GF-D8 (cell line): Measurements from ENCODE around the gene GPR137C.
"Not testable (repeated sequence)": the region's sequence is repeated elsewhere in the genome, so short reads cannot be mapped to it uniquely, and the experiment has no call there.

Experiments used
- DNase-seq: peaks from one replicate; lab custom pipeline; 2025; lab: John Stamatoyannopoulos, UW

The GPR137C gene

GRCh38 chr14:52563120-52563519 is 10.5 kb downstream of the GPR137C start:
- no peak for DNase-seq

GRCh38 chr14:52568454-52568853 is 15.8 kb downstream of the GPR137C start:
- not testable (repeated sequence) for DNase-seq

- no peak for DNase-seq
Measured at GRCh38 chr14:52575858-52576257, 23.2 kb downstream of the GPR137C start.

- no peak for DNase-seq
Measured at GRCh38 chr14:52583544-52583943, 30.9 kb downstream of the GPR137C start.

GRCh38 chr14:52589646-52590045 is 37.0 kb downstream of the GPR137C start:
- no peak for DNase-seq

GRCh38 chr14:52590318-52590717 is 37.7 kb downstream of the GPR137C start:
- no peak for DNase-seq

- no peak for DNase-seq
Measured at GRCh38 chr14:52596320-52596719, 43.7 kb downstream of the GPR137C start.

GRCh38 chr14:52596861-52597260 is 44.2 kb downstream of the GPR137C start:
- no peak for DNase-seq

GRCh38 chr14:52598568-52598967 is 45.9 kb downstream of the GPR137C start:
- no peak for DNase-seq

- no peak for DNase-seq
Measured at GRCh38 chr14:52599974-52600373, 47.3 kb downstream of the GPR137C start.

- DNase-seq, result no peak
Measured at GRCh38 chr14:52602131-52602530, 49.5 kb downstream of the GPR137C start.

GRCh38 chr14:52607061-52607460 is 54.4 kb downstream of the GPR137C start:
- no peak for DNase-seq

- no peak for DNase-seq
Measured at GRCh38 chr14:52609445-52610044, 56.9 kb downstream of the GPR137C start.

GRCh38 chr14:52610187-52610586 is 57.6 kb downstream of the GPR137C start:
- no peak for DNase-seq

GRCh38 chr14:52618602-52619001 is 66.0 kb downstream of the GPR137C start:
- no peak for DNase-seq

- DNase-seq, result no peak
Measured at GRCh38 chr14:52619687-52620086, 67.1 kb downstream of the GPR137C start.

GRCh38 chr14:52640137-52640536 is 87.5 kb downstream of the GPR137C start:
- no peak for DNase-seq

GRCh38 chr14:52641745-52642144 is 89.1 kb downstream of the GPR137C start:
- DNase-seq, result no peak

GRCh38 chr14:52649511-52649910 is 96.9 kb downstream of the GPR137C start:
- DNase-seq, result no peak

- DNase-seq, result no peak
Measured at GRCh38 chr14:52650774-52651173, 98.1 kb downstream of the GPR137C start.

- DNase-seq, result no peak
Measured at GRCh38 chr14:52656905-52657304, 104.3 kb downstream of the GPR137C start.

GRCh38 chr14:52660325-52660724 is 107.7 kb downstream of the GPR137C start:
- no peak for DNase-seq

- DNase-seq, result no peak
Measured at GRCh38 chr14:52660832-52661231, 108.2 kb downstream of the GPR137C start.

- DNase-seq, result no peak
Measured at GRCh38 chr14:52661314-52661713, 108.7 kb downstream of the GPR137C start.

- no peak for DNase-seq
Measured at GRCh38 chr14:52663850-52664249, 111.2 kb downstream of the GPR137C start.
